Measurements from ENCODE around the gene NFX1.

- TF ChIP-seq CTCF (IDR thresholded peaks at IDR 0.05) (no peak), POLR2AphosphoS5 (IDR thresholded peaks at IDR 0.05) (no peak), EP300 (IDR thresholded peaks at IDR 0.05) (no peak), POLR2A (IDR thresholded peaks at IDR 0.05) (no peak)
Observed at GRCh38 chr9:33304362-33304761, 14.0 kb downstream of the NFX1 start.

Data from stomach (tissue), 4 donors.